Endothelial cell (in vitro differentiated cells): Measurements from ENCODE around the gene KCNAB1. TPM values are rescaled to one million over a fixed set of nuclear protein-coding genes. Genes with fewer than 3 reads are reported as not detected.

ENCODE experiments used
- DNase-seq: peaks from one replicate; pipeline ENCODE4 v3.0.0; 2021; ENCODE audit warnings: low spot score
- H3K27ac Mint-ChIP-seq: one replicate; pipeline ENCODE4 v1.8.0; 2021; ENCODE audit warnings: mixed read lengths, inconsistent platforms; ENCODE audit not compliant: unreplicated experiment
- H3K27me3 Mint-ChIP-seq: one replicate; pipeline ENCODE4 v1.8.0; 2021; ENCODE audit warnings: mild to moderate bottlenecking, moderate library complexity, mixed read lengths, inconsistent platforms; ENCODE audit not compliant: unreplicated experiment
- H3K36me3 Mint-ChIP-seq: one replicate; pipeline ENCODE4 v1.8.0; 2021; ENCODE audit warnings: mild to moderate bottlenecking, low read depth, mixed read lengths, inconsistent platforms; ENCODE audit not compliant: unreplicated experiment
- H3K4me1 Mint-ChIP-seq: one replicate; pipeline ENCODE4 v1.8.0; 2021; ENCODE audit warnings: mild to moderate bottlenecking, mixed read lengths, inconsistent platforms; ENCODE audit not compliant: unreplicated experiment
- H3K4me3 Mint-ChIP-seq: one replicate; pipeline ENCODE4 v1.8.0; 2021; ENCODE audit warnings: mild to moderate bottlenecking, mixed read lengths, inconsistent platforms; ENCODE audit not compliant: unreplicated experiment
- H3K9me3 Mint-ChIP-seq: one replicate; pipeline ENCODE4 v1.8.0; 2021; ENCODE audit warnings: mixed read lengths, inconsistent platforms; ENCODE audit not compliant: unreplicated experiment
- total RNA-seq: library from RNA; stranded (reverse); fragmentation: NEBNext Ultra II Directional; extraction: Animal tissue kit (Norgen Biotek cat#: 25700); gene quantifications from one replicate; pipeline ENCODE4 v1.2.1, GENCODE V29; 2021; ENCODE audit not compliant: unreplicated experiment
- TF ChIP-seq, protein P1 (sequence below): fragments of 200-600 bp; sonication (generic); IDR thresholded peaks from one replicate; pipeline ENCODE4 v1.5.0; 2021; ENCODE audit warnings: antibody characterized with exemption; ENCODE audit not compliant: unreplicated experiment

The KCNAB1 gene
- total RNA-seq, 1 donor from 2014 or later: not detected

DNA sequence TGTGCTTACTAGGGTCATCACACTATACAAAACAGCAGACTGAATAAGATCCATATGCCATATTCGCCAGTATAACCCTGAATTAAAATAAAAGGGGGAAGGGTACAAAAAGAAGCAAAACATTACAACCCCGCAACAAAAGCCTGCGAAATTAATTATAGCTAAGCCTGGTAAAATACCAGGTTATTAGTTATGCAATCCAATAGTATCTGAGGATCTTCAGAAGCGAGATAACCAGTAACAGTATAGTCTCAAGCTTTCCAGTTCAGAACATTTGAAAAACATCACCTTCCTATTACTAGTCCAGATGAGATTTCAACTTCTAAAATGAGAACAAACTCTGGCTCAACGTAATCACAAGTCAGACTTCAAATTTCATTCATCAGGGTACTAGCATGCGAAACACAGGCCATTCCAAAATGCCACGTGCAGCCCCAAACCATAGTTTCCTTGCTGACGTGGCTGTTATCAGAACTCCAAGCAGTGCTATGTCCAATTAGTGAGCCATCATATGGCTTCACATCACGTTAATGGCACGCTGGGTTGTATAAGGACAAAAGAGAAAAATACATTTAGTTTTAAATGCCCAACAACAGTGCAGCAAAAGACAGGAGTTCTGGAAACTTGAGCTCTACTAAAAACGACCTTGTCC is 433.5 kb downstream of the KCNAB1 start:
- peaks cover 35% of the 10 kb centered on the region for H3K4me1 Mint-ChIP-seq
- H3K27ac Mint-ChIP-seq: peak overlapping the region; percentile 87
- peaks cover 10% of the 10 kb centered on the region for H3K36me3 Mint-ChIP-seq
- H3K27me3 Mint-ChIP-seq: peaks cover 2% of the 10 kb centered on the region
- no peaks in the 10 kb centered on the region for H3K9me3 Mint-ChIP-seq
- H3K4me3 Mint-ChIP-seq: peak overlapping the region; percentile 93
- TF ChIP-seq, protein P1, sequence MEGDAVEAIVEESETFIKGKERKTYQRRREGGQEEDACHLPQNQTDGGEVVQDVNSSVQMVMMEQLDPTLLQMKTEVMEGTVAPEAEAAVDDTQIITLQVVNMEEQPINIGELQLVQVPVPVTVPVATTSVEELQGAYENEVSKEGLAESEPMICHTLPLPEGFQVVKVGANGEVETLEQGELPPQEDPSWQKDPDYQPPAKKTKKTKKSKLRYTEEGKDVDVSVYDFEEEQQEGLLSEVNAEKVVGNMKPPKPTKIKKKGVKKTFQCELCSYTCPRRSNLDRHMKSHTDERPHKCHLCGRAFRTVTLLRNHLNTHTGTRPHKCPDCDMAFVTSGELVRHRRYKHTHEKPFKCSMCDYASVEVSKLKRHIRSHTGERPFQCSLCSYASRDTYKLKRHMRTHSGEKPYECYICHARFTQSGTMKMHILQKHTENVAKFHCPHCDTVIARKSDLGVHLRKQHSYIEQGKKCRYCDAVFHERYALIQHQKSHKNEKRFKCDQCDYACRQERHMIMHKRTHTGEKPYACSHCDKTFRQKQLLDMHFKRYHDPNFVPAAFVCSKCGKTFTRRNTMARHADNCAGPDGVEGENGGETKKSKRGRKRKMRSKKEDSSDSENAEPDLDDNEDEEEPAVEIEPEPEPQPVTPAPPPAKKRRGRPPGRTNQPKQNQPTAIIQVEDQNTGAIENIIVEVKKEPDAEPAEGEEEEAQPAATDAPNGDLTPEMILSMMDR: no peak
- DNase-seq: no peak

DNA sequence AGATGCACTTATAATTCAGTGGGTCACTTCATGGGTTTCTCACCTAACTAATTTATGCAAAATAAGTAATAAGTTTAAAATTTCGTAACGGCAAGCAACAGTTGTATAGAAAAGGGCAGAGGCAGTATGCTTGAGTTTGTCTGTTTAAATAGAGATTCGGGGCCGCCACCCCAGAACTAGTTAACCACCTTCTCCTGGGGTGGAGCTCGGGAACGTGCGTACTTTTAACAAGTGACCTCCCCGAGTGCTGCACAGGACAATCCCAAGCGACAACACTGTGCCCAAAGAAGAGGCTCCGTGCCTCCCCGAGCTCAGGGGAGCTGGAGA is 434.1 kb downstream of the KCNAB1 start:
- TF ChIP-seq, protein P1: no peak
- no peaks in the 10 kb centered on the region for H3K9me3 Mint-ChIP-seq
- peaks cover 35% of the 10 kb centered on the region for H3K4me1 Mint-ChIP-seq
- DNase-seq: no peak
- H3K4me3 Mint-ChIP-seq: peak overlapping the region; percentile 93
- peaks cover 10% of the 10 kb centered on the region for H3K36me3 Mint-ChIP-seq
- peaks cover 2% of the 10 kb centered on the region for H3K27me3 Mint-ChIP-seq
- peak overlapping the region; percentile 30 for H3K27ac Mint-ChIP-seq

DNA sequence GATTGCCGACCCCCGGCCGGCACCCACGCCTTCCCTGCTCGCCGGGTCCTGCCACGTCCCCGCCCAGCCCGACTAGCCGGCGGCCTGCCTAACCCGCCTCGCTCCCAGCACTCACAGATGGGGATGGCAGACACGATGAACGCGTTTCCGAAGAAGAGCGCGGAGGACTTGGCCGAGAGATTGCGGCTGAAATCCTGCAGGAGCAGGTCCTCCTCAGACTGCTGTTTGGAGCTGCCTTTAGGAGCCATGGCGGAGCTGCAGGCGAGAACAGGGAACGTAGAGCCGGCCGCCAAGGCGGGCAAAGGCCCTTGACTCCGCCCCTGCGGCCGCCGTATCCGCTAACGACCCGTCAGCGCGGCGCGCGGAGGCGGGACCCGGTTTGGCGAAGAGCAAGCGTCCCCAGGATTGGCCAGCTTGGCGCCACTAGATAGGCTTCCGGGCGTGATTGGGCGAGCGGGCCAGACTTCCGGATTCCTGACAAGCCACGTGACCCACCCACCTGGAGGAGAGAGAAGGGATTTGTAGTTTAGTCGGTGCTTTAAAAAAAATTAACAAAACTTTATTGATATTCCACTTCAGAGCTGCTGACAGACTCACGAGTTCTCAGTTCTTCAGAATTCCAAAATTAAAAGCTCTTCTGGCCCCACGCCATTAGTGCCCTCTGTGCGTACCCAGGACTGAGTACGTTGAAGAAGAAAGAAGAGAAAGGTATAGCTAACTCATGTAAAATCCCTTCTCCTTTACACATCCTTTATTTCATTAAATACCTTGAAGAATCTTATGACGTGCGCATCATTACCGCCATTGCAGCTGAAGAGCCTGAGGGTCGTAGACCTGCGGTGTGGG is 434.7 kb downstream of the KCNAB1 start, which contains the start of gene SSR3:
Gene SSR3, minus strand, starts transcription at position 276 of the 846 bp plus-strand sequence. Its CDS starts 28 bp downstream, at position 248.
- H3K27ac Mint-ChIP-seq: peak within 1 kb of the TSS; percentile 98
- TF ChIP-seq, protein P1: no peak
- peaks cover 10% of the 10 kb centered on the region for H3K36me3 Mint-ChIP-seq
- H3K4me1 Mint-ChIP-seq: peaks cover 35% of the 10 kb centered on the region
- H3K27me3 Mint-ChIP-seq: peaks cover 2% of the 10 kb centered on the region
- peak; percentile 99 for DNase-seq
- H3K4me3 Mint-ChIP-seq: peak within 1 kb of the TSS; percentile 93
- H3K9me3 Mint-ChIP-seq: no peaks in the 10 kb centered on the region

DNA sequence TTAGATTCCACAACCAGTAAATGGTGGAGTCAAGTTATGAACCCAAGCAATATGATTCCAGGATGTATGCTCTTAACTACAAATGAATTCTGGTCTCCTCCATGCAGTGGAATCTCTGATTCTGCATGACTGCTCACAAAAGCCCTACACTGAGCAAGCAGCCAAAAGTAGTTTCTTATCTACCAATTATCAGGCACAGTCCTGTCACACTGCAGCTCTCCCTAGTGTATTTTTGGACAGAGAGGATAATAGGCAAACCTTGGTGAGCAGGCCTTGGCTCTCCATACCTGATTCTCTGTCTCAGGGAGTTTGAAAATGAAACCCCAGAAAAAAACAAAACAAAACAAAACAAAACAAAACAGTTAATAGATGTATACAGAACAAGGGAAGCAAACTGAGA is 438.0 kb downstream of the KCNAB1 start:
- Mint-ChIP-seq H3K27ac (no peak overlapping the region), H3K9me3 (no peaks in the 10 kb centered on the region), H3K4me1 (peaks cover 14% of the 10 kb centered on the region), H3K36me3 (peaks cover 4% of the 10 kb centered on the region), H3K27me3 (peaks cover 2% of the 10 kb centered on the region), H3K4me3 (no peak overlapping the region)
- no peak for DNase-seq
- TF ChIP-seq, protein P1: no peak

DNA sequence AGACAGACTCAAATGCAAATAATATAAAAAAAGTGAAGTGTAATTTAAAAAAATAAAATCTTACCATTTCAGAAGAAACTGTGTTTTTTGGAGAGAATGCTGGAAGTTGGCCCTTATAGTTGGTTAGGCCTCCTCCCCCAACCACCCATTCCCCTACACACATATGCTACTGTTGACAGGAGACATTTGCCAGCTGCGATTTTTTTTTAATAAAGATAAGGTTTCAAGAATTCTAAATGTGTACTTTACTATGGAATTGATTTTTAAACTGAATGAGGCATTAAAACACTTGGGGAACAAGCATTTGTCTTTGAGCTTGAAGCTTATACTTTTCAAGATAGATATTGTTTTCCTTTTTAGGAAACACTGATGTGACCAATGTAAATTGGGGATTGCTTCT is 438.9 kb downstream of the KCNAB1 start:
- peaks cover 2% of the 10 kb centered on the region for H3K27me3 Mint-ChIP-seq
- peaks cover 10% of the 10 kb centered on the region for H3K4me1 Mint-ChIP-seq
- no peaks in the 10 kb centered on the region for H3K9me3 Mint-ChIP-seq
- TF ChIP-seq, protein P1: no peak
- no peak for DNase-seq
- no peak overlapping the region for H3K27ac Mint-ChIP-seq
- H3K36me3 Mint-ChIP-seq: no peaks in the 10 kb centered on the region
- H3K4me3 Mint-ChIP-seq: no peak overlapping the region
